ENCODE data around the gene HBQ1.
"Not testable (repeated sequence)": the region's sequence is repeated elsewhere in the genome, so short reads cannot be mapped to it uniquely, and the experiment has no call there.

HBQ1 gene

DNA sequence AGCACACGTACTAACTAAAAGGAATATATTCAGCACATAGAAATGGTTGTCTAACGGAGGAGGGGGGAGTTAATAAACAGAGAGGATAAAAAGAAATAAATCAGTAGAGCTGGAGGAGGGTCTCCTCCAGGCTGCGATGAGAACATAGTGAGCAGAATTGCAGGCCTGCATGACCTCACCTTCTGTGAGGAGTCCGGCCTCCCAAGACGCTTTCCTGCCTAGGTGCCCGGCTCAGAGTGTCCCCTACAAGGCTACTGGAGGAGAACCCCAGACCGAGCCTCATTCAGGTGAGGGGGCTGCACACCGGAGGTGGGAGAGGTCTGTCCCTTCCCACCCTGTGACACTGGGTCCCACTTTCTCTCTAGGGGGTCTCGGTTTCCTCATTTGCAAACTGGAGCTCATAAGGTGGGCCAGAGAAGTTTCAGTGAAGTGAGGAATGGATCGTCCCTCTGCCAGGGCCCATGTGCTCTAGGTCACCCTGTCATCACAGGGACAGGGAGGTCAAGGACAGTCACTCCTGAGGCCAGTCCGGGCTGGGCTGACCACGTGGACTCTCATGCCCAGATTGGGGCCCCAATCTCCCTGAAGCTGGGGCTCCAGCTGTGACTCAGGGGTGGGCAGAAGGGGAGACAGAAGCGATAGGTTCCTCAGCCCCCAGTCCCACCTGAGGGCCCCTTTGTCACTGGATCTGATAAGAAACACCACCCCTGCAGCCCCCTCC lies 17.8 kb upstream of the HBQ1 start:
- Histone ChIP-seq H3K27me3 (ENCODE audit: control insufficient read depth, low read length) (peaks cover 31% of the 10 kb centered on the region), H3K4me3 (ENCODE audit: low read length) (no peak overlapping the region), H3K27ac (ENCODE audit: low read depth, low read length) (no peak overlapping the region), H3K4me1 (ENCODE audit: control insufficient read depth, low read length) (peaks cover 27% of the 10 kb centered on the region), H3K9me2 (replicated peaks; ENCODE audit: control insufficient read depth, low read length) (no peaks in the 10 kb centered on the region), H3K36me3 (ENCODE audit: control insufficient read depth, low read length) (no peaks in the 10 kb centered on the region), H4K20me1 (ENCODE audit: control insufficient read depth, insufficient read depth, low read depth, low read length) (no peaks in the 10 kb centered on the region; the same call in 1 of the 2 replicates), H3F3A (ENCODE audit: control insufficient read depth, insufficient read depth) (peaks cover 9% of the 10 kb centered on the region; the same call in 1 of the 2 replicates), H3K9me3 (ENCODE audit: control insufficient read depth, insufficient read depth, low read length) (no peaks in the 10 kb centered on the region), H3K79me2 (ENCODE audit: control insufficient read depth, low read length) (no peaks in the 10 kb centered on the region), H3K4me2 (ENCODE audit: low read length) (no peak overlapping the region)
- TF ChIP-seq, protein P1, sequence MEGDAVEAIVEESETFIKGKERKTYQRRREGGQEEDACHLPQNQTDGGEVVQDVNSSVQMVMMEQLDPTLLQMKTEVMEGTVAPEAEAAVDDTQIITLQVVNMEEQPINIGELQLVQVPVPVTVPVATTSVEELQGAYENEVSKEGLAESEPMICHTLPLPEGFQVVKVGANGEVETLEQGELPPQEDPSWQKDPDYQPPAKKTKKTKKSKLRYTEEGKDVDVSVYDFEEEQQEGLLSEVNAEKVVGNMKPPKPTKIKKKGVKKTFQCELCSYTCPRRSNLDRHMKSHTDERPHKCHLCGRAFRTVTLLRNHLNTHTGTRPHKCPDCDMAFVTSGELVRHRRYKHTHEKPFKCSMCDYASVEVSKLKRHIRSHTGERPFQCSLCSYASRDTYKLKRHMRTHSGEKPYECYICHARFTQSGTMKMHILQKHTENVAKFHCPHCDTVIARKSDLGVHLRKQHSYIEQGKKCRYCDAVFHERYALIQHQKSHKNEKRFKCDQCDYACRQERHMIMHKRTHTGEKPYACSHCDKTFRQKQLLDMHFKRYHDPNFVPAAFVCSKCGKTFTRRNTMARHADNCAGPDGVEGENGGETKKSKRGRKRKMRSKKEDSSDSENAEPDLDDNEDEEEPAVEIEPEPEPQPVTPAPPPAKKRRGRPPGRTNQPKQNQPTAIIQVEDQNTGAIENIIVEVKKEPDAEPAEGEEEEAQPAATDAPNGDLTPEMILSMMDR (IDR thresholded peaks at IDR 0.05; ENCODE audit: low read depth, low read length, poor library complexity, severe bottlenecking) = no peak
- TF ChIP-seq EZH2phosphoT487 (IDR thresholded peaks at IDR 0.05; ENCODE audit: borderline replicate concordance, low read length) = no peak

- H3K79me2 ChIP-seq (ENCODE audit: control insufficient read depth, low read length); H3F3A ChIP-seq (ENCODE audit: control insufficient read depth, insufficient read depth); H3K9me3 ChIP-seq (ENCODE audit: control insufficient read depth, insufficient read depth, low read length); H3K4me3 ChIP-seq (ENCODE audit: low read length); H3K4me2 ChIP-seq (ENCODE audit: low read length); H4K20me1 ChIP-seq (ENCODE audit: control insufficient read depth, insufficient read depth, low read depth, low read length); H3K36me3 ChIP-seq (ENCODE audit: control insufficient read depth, low read length); H3K9me2 ChIP-seq (replicated peaks; ENCODE audit: control insufficient read depth, low read length); H3K27ac ChIP-seq (ENCODE audit: low read depth, low read length): not testable (repeated sequence)
- H3K4me1 ChIP-seq (ENCODE audit: control insufficient read depth, low read length) = peaks cover 24% of the 10 kb centered on the region
- peaks cover 38% of the 10 kb centered on the region for H3K27me3 ChIP-seq (ENCODE audit: control insufficient read depth, low read length)
Observed at GRCh38 chr16:163139-163538, 17.1 kb upstream of the HBQ1 start.

- not testable (repeated sequence) for H4K20me1 ChIP-seq (ENCODE audit: control insufficient read depth, insufficient read depth, low read depth, low read length); H3K9me3 ChIP-seq (ENCODE audit: control insufficient read depth, insufficient read depth, low read length); H3K27ac ChIP-seq (ENCODE audit: low read depth, low read length); H3K79me2 ChIP-seq (ENCODE audit: control insufficient read depth, low read length); H3K4me3 ChIP-seq (ENCODE audit: low read length); H3F3A ChIP-seq (ENCODE audit: control insufficient read depth, insufficient read depth); H3K4me2 ChIP-seq (ENCODE audit: low read length); H3K9me2 ChIP-seq (replicated peaks; ENCODE audit: control insufficient read depth, low read length); H3K36me3 ChIP-seq (ENCODE audit: control insufficient read depth, low read length)
- H3K4me1 ChIP-seq (ENCODE audit: control insufficient read depth, low read length) = peaks cover 20% of the 10 kb centered on the region
- H3K27me3 ChIP-seq (ENCODE audit: control insufficient read depth, low read length) = peaks cover 43% of the 10 kb centered on the region
Observed at GRCh38 chr16:163696-164095, 16.6 kb upstream of the HBQ1 start.

DNA sequence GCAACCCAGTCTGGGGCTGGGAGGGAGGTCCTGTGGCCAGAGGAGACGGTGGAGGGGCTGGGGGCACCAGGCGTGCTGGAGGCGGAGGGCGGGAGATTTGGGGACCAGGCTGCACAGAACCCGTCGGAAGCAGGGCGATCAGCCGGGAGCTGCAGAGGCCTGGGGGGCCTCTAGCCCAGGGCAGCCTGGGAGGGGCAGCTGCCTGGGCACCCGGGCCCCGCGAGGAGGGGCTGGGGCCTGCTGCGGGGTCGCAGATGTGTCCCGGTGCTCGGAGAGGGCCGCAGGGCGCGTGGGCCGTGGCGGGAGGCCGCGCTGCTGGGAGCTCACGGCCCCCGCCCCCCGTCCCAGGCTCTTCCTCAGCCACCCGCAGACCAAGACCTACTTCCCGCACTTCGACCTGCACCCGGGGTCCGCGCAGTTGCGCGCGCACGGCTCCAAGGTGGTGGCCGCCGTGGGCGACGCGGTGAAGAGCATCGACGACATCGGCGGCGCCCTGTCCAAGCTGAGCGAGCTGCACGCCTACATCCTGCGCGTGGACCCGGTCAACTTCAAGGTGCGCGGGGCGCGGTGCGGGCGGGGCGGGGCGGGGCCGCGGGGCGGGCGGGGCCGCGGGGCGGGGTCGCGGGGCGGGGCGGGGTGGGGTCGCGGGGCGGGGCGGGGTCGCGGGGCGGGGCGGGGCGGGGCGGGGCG lies 16.0 kb upstream of the HBQ1 start:
- H3K27me3 ChIP-seq (ENCODE audit: control insufficient read depth, low read length) = peaks cover 48% of the 10 kb centered on the region

More for the DNA sequence above, 16.0 kb upstream of the HBQ1 start:
- H3K27ac ChIP-seq (ENCODE audit: low read depth, low read length); H3F3A ChIP-seq (ENCODE audit: control insufficient read depth, insufficient read depth); H3K9me2 ChIP-seq (replicated peaks; ENCODE audit: control insufficient read depth, low read length); H3K4me3 ChIP-seq (ENCODE audit: low read length); H3K9me3 ChIP-seq (ENCODE audit: control insufficient read depth, insufficient read depth, low read length); H4K20me1 ChIP-seq (ENCODE audit: control insufficient read depth, insufficient read depth, low read depth, low read length); H3K36me3 ChIP-seq (ENCODE audit: control insufficient read depth, low read length); H3K79me2 ChIP-seq (ENCODE audit: control insufficient read depth, low read length); H3K4me2 ChIP-seq (ENCODE audit: low read length): not testable (repeated sequence)
- H3K4me1 ChIP-seq (ENCODE audit: control insufficient read depth, low read length) = peaks cover 20% of the 10 kb centered on the region

Measured in DOHH2 (cell line).